ENCODE results near the gene CDH22.
A peak's percentile ranks its signal among the peaks of the same experiment; 100 is the strongest.

CDH22 gene

DNA sequence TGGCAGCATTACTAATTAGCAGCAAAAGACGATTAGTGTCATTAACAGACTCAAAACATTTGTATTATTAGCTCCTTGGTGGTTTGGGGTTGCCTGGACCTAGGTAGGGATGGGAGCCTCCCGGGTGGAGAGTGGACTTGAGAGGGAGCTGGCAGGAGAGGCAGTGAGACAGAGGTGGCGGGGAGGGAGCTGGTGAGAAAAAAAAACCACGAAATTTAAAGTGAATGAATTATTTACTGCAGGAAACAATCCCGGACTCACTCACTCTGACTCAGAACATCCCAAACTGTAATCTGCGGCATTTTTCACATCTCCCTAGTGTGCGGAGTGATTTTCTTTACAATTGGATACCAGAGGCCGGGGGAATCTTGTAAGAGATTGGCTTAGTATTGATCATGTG is 14.3 kb upstream of the CDH22 start:
- no peak for DNase-seq

DNA sequence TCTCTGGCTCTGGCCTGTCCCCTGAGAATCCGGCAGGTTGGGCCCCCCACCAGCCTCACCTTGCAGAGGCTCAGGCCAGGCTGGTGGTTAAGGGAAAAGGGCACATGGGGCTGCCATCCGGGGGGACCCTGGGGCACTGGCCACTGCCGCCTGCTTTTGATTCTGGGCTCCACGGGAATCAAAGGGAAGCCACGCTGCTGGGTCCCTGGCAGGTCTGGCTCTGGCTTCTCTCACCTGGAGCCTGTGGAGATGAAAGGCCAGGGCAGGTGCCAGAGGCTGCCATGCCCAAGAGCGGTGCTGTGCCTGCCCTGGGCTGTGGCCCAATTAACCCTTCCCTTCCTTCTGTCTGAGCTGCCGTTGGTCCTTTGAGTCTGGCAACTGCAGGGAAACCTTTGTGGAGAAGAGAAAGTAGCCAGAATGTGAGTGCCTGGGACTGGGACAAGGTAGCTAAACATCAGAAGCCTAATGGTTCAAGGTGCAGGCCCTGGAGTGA is 9.4 kb upstream of the CDH22 start:
- no peak for DNase-seq

DNA sequence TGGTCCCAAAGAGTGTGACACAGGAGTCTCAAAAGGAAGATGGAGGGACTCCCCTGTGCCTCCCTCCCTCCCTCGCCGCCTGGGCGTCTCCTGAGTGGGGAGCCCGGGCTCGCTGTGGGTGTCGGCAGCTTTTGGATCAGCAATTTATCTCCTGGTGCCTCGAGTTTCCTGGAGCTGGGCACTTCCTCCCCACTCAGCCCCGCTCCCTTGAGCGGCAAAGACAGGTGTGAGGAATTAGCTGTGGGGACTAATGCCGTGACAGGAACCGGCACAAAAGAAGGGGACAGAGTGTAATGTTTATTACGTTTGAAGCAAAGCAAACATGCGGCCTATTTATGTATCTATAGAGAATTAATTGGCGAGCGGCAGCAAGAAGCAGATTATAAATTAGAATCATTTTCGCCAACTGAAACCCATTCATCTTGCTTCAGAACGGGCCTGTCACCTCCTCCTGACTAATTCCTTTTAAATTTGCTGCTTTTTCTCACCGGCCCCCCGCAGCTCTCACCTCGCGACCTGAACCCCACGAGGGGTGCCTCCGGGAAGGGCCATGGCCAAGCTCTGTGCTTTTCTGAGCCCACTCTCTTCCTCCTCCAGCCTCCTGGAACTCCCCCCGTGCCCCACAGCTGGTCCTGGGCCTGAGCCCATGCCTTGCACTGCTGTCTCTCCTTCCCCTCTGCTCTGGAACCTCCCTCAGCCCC is 8.8 kb upstream of the CDH22 start:
- no peak for DNase-seq

DNA sequence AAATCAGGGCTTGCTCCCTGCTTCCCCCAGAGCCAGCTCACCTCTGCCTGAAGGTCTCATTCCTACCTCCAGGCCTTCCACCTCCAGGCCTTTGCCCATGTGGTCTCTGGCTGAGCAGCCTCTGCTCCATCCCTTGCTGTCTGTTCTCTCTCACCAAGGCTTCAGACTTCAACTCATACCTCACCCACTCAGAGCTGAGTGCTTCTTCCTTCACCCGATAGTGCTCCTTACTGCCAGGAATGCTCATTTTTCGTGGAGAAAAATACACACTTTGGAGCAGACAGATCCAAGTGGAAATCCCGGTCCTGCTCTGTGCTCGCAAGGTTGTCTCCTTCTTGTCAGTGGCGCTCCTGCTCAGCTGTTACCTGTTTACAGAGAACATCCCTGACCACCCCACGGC is 7.0 kb upstream of the CDH22 start:
- no peak for DNase-seq

DNA sequence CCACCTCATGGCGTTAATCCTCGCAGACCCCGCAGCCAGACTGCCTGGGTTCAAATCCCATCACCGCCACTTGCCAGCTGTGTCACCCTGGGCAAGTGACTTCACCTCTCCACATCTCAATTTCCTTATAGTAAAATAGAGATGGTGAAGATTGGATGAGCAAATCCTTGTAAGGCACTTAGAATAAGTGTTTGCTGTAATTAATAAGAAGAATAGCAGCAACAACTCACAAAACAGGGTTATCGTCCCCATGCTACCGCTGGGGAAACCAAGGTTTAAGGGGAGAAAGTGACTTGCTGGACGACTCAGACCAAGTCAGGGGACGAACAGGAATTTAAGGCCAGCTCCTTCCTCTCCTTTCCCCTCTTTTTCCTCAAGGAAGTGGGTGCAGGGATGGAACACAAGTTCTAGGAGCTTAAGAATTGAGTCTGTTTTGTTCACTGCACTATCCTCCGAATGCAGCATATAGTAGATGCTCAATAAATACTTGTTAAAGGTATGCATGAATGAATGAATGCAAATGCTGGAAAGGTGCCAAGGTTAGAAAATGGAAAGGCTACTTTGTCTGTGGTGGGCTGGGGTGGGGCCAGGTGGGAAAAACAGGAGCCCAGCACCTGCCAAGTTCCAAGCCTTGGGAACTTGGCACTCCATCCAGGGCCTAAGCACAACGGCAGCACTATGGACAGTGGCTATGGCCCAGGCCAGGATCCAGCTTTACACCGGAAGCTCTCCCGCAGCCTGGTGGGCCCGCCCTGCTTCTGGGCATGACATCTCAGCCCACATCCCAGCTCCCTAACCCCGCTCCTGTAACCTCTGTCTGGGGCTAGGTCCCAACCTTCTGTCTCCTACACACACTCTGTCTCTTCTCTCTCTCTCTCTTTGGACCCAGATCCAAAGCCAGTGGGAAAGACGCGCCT is 4.9 kb upstream of the CDH22 start:
- DNase-seq, result no peak

DNA sequence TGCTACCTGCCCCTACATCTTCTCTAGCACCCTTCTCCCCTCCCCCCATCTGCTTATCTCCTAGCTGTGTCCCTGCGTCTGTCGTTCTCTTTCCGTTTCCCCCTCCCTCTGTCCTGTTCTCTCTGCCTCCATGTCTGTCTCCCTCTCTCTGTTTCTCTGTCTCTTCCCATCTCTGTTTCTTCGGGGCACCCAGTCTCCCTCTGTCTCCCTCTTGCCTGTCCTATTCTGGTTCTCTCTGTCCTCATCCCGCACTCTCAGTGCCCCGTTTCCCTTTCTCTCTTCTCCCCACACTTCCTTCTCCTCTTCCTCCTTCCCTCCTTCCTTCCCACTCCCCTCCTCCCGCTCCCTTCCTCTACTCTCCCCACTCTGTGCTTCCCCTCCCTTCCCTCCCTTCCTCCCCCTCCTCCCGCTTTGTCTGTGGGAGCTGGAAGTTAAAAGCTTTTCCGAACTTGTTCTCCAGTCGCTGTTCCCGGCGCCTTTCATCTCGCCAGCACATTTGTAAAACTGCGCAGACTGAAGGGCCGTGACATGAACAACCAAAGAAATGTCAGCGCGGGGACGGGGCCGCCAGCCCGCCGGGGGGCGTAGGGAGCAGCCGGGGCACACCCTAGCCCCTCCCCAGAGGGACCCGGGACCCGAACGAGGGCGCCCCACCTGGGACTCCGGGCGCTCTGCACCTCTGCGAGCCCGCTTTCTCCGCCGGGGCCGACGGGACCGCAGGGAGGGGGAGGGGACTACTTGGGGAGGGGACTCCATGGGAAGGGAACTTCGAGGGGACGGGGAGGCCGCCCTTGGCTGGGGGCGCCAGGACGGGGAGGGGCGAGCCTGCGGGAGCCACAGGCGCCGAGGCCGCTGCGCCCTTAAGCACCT is 4.0 kb upstream of the CDH22 start:
- DNase-seq, result no peak

DNA sequence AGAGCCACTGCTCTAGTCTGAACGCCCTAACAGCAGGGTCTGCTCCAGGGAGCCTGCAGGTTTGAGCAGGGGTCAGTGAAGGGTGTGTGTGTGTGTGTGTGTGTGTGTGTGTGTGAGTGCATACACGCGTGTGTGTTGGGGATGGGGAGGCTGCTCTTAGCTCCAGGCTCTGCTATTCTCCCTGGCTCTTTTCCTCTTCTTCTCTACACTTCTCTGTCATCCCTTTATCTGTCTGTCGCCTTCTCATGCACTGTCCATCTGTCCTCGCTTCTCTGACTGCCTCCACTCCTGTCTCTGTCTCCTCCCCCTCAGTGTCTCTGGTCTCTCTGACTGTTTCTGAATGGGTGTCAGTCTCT is 3.4 kb upstream of the CDH22 start:
- DNase-seq, result no peak

DNA sequence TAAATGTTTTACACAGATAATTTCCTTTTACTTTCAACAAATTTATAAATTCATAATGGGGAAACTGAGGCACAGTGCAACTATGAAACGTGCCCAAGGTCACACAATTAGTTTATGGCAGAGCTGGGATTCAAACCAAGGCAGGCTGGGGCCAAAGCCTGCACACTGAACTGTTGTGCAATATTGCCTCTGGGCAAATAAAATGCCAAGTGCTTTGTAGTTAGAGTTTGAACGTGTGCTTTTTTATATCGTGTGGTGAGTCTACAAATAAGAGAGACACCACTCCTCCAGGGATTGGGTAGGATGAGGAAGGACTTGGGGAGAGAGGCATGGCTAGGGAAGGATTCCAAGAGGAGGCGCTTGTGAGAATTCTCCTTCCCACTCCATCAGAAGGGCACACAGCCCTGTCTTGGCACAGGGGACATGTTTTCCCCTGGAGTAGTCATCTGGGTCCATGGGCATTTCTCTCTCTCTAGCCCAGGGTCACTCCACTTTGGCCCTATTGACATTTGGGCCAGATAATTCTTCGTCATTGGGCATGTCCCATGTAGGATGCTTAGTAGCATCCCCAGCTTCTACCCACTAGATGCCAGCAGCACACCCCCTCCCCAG is 2.8 kb upstream of the CDH22 start:
- DNase-seq, result no peak

DNA sequence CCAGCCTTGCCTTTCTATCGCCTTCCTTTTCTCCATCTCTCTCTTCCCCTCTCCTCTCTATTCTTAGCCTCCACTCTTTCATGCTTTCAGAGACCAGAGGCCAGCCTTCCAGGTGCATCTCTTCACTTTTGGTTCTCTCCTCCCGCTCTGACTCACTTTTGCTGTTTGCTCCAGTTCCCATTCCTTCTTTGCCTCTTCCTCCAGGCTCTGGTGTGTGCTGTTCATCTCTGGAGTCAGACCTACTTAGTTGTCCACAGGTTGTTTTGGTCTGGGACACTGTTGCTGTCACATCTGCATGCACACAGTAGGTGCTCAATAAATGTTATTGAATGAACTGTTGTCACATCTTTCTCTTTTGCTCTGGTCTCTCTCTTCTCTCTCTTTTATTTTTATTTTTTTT is 1.6 kb upstream of the CDH22 start:
- no peak for DNase-seq

DNA sequence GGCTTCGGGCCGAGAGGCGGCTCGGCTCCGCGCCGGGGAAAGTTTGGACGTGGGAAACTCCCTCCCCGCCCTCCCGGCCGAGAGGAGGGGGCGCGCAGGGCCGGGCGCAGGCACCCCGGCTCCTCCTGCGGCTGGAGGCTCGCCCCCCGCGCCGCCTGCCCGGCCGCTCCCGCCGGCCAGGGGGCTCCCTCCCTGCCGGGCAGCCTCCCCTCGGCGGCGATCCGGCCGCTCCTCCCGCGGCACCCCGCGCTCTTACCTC is 370 bp downstream of the CDH22 start:
- DNase-seq, result no peak

DNA sequence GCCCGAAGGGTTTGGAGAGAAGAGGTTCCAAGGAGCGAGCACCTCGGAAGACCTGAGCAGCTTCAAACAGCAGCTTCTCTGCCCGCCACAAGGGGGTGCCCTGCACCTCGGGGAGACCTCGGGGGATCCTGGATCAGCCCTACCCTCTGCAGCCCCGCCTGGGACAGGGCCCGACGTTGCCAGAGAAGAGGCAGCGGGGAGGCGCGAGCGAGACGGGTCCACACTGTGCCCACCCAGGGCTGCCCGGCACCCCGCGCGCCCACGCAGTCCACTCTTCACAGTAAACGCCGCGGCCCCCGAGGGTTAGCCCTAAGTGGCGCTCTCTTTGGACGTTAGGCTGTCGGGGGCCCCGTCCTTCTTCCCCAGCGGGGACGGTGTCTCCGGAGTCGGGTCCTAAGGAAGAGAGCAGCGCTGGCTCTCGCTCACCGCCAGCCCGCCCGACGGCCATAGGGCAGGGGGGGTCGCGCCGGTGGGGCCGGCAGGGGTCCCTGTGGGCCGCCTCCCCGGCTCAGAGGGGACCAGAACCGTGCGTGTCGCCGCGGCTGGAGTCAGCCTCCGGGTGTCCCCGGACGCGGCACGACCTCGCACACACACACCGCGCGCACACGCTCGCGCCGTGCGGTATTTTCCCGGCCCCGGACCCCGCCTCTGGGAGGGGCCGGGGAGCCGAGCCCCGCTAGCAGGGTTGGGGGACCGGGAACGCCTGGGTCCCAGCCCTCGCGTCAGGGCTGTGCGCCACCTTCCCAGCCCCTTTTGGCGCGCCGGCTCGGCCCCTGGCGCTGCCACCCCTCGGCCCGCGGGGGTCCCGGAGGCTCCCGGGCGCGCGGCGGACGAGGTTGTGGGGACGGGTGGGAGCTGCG is 929 bp downstream of the CDH22 start:
- DNase-seq, result peak; percentile 90

DNA sequence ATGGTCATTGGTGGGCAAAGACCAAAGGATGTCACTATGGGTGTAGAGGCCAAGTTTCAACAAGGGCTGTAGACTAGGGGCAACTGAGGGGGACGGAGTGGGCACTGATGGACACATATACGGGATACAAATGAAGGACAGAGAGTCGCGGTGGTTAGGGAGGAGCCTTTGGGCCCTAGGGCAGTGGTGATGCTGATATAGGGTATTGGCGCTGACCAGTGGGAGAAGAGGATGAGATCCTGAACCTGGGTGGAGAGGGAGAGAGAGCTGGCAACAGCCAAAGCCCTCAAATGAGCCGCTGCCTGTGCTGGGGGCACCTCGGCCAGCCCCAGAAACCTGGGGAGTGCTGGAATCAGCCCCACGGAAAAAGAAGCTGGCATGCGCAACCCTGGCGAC is 1.6 kb downstream of the CDH22 start:
- DNase-seq, result no peak

DNA sequence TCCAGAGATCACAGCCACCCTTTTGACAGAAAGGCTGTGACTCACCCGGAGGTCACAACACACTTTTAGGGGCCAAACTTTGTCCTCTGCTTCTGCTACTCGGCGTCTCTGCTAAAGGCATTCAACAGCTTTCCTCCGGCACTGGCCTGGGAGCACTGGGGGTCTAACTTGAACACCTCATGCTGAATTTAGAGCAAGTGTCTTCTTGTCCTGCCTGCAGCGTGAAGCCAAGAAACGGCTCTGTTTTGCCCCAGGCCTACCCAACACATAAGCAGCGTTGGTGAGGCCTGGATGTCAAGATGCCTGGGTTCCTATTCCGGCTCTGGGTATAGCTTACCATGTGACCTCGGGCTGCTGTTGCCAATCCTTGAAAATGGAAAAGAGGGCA is 2.3 kb downstream of the CDH22 start:
- no peak for DNase-seq

DNA sequence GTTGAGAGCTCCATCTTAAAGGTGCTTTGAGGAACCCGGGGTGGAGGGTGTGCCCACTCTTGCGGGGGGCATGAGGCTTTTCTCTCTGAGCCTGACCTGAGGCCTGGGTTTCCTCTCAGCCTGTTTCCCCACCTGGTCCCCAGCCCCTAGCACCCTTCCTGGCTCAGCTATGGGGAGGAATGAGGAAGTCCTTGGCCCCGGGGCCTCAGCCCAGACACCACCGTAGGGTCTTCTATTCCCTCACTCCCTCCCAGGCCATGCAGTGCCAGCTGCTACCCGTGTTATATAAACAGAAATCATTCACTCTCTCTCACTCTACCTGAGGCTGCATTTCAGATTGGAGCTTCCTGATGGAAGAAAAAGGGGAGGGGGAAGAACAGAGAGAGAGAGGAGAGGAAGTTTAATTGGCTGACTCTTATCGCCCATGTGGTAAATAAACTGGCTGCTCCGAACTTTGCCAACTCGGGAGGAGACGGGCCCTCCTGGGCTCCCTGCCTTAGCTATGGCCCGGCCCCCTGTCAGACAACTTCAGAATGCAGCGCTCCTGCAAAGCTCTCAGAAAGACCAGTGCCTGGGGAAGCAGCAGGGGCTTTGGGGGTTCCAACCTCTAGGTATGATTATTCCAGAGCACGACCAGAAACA is 2.8 kb downstream of the CDH22 start:
- DNase-seq, result no peak

DNA sequence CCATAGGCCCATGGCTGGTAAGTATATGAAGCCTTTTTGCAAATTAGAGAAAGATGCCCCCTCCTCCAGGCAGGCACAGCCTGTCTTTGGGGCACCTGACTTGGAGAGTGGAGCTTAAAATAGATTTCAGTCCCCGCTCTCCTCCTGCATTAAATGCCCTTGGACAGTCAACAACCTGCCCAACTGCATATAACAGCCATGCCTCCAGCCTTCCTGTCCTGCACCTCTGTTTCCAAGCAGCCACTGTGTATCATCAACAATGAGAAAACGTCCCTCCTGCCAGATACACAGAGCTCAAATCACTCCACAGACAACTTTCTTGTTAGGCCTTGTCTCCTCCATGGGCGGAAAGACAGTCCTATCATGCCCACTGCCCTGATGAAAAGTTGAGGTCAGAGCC is 3.4 kb downstream of the CDH22 start:
- no peak for DNase-seq

DNA sequence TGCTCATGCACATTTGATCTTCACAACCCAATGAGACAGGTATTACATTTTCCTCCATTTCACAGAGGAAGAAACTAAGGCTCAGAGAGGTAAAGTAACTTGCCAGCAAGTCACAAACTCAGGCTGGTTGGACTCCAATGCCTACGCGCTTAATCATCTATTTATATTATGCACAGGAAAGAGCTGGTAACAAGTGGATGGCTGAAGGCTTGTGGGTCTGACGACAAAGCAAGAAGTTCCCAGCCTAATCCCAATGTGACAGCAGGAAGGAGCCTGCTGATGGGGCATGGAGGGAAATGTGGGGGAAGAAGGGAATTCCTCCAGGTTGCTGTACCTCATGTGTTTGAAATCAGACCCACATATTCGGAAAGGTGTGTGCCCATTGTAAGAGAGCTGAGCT is 3.9 kb downstream of the CDH22 start:
- no peak for DNase-seq

DNA sequence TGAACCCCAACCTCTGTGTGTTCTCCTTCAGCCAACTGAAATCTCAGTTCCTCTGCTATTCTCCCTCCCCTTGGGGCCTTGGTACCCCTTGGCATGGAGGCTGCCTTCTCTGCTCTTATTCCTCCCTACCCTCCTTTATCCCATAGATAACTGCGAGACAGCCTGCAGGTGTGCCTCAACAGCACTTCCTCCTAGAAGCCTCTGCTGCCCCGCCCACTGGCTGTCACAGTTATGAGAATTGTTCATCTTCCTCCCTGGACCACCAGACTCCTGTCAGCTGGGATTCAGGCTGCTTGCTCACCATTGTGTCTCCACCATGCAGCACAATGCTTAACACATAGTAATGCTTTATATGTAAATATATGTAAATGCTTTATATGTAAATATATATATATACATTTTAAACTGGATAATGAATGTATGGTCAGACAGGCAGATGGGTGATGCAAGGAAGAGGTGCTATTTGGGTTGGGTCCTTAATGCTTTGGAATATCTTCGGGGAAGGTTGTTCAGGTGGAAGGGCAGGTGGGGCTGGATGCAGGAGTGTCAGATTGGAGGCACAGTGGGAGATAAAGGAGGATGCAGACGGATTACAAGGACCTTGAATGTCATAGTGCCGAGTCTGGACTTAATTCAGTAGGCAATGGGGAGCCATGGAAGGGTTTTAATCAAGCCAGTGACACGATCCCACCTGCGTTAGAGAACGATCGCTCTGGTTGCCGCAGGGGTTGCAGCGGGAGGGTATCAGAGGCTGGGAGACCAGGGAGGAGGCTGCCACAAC is 4.9 kb downstream of the CDH22 start:
- no peak for DNase-seq

DNA sequence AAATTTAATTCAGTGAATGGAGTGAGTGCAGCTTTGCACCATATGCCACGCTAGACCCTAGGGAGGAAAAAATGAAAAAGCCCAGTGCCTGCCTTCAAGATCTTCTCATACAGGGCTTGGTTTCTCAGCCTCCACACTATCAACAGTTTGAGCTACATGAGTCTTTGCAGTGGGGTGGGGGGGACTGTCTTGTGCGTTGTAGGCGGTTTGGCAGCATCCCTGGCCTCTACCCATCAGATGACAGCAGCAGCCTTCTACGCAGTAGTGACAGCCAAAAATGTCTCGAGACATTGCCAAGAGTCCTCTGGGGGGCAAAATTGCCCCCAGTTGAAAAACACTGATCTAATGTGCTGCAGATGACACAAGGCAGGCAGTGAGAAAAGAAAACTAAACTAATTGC is 6.2 kb downstream of the CDH22 start:
- no peak for DNase-seq

DNA sequence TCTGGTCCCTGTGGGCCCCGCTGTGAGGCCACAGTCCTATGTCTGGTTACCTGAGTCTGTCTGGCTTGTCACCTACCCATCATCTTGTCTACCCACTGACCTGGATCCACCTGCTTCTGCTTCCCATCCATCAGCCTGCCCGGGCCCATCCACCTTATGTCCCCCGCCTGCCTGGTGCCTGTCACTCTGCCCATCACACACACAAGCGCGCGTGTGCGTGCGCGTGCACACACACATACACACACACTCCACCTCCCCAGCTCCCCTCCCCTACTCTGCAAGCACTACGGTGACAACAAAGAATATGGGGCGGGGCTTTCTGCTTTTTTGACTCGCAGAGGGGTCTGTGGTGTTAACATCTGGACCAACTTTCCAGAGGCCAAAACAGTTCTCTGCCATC is 8.0 kb downstream of the CDH22 start:
- DNase-seq, result no peak

DNA sequence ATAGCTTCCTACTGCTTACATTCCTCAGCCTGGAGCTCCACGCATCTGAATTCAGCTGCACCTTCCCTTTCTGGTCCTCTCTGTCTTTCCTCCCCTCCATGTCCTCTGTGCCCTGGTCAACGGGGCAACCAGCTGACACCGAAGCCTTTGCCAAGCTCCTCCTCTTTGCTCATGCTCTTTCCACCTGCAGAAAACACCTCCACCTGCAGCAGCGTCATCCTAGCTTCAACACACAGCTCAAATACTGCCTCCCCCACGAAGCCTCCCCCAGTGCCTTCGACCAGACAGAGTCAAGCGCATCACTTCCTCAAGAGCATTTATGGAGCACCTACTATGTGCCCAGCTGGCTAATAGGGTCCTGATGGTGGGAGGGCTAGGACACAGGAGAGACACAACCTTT is 9.2 kb downstream of the CDH22 start:
- DNase-seq, result no peak

DNA sequence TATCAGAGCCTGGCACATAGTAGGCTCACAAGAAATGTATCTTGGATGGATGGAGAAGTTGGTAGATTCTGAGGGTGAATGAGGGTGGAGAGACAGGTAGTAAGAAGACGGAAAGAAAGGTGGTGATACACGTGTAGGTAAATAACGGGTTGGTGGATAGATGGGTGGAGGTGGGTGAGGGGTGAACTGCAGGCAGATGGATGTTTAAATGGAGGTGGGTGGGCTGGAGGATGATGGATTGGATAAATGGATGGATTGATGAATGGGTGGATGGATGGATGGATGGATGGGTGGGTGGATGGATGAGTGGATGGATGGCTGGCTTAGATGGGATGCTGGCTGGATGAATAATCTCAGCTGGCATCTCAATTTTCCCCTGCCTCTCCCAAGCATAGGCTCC is 9.9 kb downstream of the CDH22 start:
- DNase-seq, result no peak

Data from activated effector memory CD4-positive, alpha-beta T cell treated with anti-CD3 and anti-CD28 coated beads, Interleukin-2, amount 50 U/mL, for 16 hours (primary cell).